Measurements from ENCODE around the gene LCP2.
"Not testable (repeated sequence)": the region's sequence is repeated elsewhere in the genome, so short reads cannot be mapped to it uniquely, and the experiment has no call there.

The LCP2 gene

DNA sequence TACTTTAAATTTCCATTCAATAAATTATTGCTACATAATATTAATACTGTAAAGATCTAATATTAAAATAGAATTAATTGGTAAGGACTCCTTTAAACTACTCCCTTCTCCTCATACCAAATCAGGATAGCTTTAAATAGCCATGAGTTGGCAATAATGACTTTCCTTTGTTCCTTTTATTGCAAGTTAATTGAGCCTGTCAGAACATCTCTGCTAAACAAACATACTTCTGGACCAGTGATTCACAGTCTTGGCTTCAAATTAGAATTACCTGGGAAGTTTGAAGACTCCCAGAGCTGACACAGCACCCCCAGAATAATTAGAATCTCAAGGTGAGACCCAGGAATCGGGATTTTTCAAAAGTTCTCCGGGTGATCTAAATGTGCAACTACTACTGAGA lies 46.1 kb downstream of the LCP2 start:
- no peak for DNase-seq (ENCODE audit: low read depth in 2 of 3, low spot score in 1 of 3)

DNA sequence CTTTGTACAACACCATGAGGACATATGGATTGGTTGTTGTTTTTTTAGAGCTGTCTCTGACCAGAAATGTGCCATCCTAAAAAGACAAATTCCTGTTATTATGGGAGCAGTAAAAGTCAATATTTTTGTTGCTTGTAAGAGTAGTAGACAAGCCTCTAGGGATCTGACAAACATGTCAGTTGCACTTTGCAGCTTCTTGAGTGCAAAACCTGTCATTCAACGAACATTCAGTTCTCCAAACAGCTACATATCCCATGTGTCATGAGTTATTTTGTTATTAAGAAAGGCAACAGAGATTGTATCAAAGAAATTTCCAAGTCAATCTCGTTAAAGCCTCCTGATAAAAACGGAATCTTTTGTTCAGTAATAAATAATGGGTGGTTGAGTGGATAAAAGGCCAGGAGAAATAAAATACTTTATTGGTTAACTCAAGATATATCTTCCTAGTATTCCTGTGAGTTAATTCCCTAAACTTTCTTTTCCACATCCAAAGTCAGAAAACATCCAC lies 46.7 kb downstream of the LCP2 start:
- no peak for DNase-seq (ENCODE audit: low read depth in 2 of 3, low spot score in 1 of 3)

DNA sequence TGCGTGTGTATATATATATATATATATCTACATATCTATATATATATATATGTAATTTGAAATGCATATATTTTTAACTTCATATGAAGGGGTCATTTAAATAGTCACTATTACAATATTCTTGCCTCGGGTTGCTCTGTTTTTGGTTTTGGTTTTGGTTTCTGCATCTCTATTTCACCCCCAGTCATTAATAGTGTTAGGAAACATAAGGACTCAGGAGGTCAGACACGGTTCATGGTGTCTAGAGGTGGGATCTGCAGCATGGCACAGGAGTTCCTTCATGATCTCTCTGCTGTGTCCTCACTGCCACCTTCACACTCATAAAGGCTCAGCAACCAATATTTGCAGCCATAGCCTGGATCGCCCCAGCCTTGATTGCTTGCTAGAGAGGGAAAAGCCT lies 48.2 kb downstream of the LCP2 start:
- DNase-seq (ENCODE audit: low read depth in 2 of 3, low spot score in 1 of 3) = no peak

DNA sequence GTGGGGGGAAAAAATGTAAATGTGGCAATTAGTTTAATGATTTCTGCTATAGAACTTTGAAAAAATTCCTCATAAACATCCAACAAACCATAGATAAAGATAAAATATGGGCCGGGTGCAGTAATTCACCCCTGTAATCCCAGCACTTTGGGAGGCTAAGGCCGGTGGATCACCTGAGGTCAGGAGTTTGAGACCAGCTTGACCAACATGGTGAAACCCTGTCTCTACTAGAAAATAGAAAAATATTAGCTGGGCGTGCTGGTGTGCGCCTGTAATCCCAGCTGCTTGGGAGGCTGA lies 48.7 kb downstream of the LCP2 start:
- DNase-seq (ENCODE audit: low read depth in 2 of 3, low spot score in 1 of 3) = not testable (repeated sequence)

DNA sequence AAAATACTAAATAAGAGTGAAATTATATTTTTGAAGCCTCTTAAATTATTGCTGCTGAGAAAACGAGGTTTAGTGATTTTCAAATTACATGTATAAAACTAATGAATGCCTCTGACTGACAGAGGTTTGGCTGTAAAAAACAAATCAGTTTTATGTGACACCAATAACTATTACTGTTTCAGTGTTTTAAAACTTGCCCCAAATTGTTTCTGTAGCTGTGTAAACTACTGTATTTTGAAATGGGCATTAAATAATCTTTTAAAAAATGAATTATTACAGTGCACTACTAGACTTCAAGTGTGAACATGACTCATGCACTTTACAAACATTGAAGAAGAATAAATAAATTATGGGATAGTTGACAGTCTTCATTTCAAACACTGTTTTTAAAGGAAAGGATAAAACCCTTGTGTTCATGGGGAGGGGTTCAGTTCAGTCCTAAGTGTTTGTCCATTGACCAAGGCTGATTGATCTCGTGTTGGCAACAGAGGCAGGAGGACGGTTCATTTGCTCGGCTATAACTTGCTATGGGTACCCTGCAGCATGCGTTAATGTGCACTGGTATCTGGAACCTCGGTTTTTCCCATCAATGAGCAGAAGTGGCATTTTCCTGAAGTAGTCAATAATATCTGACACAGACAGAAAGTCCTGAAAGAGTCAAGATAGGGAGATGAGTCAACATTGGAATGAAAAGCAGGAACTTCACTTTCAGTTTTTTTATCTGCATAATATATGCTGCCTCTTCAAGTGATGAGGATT lies 49.2 kb downstream of the LCP2 start:
- no peak for DNase-seq (ENCODE audit: low read depth in 2 of 3, low spot score in 1 of 3)

DNA sequence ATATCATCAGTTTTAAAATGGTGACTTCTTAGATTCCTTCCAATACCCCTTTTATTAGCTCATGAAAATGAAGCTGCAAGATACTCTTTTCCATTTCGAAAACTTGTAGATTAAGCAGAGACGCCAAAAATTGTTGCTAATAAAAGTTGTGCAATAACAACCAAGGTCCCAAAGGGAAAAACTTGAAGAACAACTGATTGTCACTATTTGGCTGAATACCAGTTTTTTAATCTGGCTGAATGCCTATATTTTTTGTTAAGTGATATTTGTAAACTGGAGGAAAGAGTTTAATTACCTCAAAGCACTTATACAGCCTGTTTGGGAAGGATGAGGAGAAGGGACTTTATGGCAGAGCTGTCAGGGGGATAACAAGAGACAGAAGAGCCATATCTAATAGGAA lies 50.2 kb downstream of the LCP2 start:
- no peak for DNase-seq (ENCODE audit: low read depth in 2 of 3, low spot score in 1 of 3)

DNA sequence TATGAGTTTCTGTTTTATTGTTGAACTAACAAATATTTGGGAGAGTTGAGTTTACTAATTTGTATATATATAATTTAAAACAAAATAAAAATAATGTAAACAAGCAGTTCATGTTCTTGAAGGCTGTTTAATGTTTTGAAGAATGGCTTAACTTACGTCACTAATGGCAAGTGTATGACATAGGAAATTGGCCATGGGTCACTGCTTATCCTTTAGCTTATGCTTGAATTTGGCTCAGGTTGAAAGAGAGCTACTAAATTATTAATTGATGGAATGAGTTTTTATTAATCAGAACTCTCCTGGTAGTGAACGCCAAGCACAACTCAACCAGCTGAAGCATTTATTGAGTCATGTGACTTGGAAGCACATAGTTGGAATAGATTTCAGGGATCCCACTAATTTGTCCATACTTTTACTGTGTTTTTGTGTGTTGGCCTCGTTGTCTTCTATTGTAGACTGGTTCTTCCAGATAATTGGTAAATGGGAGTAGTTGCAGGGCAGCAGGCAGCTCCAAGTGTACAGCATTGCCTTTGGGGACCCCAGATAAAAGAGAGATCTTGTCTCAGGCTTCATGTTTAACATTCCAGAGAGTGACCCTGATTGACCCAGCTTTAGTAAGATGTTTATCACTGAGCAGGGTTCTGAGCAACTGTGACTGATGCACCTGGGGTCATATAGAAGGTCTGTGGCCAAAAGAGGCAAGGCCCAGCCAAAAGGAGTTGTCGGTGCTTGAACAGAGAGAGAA lies 51.3 kb downstream of the LCP2 start:
- no peak for DNase-seq (ENCODE audit: low read depth in 2 of 3, low spot score in 1 of 3)

DNA sequence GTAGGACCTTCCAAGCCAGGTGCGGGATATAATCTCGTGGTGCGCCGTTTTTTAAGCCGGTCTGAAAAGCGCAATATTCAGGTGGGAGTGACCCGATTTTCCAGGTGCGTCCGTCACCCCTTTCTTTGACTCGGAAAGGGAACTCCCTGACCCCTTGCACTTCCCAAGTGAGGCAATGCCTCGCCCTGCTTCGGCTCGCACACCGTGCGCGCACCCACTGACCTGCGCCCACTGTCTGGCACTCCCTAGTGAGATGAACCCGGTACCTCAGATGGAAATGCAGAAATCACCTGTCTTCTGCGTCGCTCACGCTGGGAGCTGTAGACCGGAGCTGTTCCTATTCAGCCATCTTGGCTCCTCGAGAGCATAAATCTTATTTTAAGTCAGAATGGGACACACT lies 52.1 kb downstream of the LCP2 start:
- not testable (repeated sequence) for DNase-seq (ENCODE audit: low read depth in 2 of 3, low spot score in 1 of 3)

DNA sequence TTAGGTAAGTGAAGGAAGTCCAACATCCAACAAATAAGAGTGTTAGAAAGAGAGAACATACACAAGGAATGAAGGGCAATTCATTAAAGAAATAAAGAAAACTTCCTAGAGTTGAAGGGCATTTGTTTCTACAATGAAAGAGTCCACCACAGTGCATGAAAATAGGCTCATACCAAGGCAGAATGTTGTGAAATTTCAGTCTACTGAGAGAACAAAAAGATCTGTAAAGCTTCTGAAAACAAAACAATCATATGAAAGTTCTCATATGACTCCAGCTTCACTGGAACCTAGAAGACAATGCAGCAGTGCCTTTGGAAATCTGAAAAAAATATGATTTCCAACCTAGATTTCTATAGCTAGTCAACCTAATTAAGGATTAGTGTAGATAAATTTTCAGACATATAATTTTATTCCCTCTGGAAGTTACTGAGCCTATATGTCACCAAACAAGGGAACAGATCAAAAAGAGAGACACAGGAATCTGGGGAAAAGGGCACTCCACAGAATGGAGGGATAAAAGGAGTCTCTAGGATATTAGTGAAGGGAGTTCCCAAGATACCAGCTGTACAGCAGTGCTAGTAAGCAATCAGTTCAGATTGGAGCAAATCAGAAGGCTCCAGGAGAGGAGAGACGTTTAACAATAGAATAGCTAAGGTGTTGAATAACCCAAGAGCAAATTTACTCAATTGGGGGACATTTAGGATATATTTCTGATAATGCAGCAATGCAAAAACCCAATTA lies 59.0 kb downstream of the LCP2 start:
- DNase-seq (ENCODE audit: low read depth in 2 of 3, low spot score in 1 of 3) = no peak

DNA sequence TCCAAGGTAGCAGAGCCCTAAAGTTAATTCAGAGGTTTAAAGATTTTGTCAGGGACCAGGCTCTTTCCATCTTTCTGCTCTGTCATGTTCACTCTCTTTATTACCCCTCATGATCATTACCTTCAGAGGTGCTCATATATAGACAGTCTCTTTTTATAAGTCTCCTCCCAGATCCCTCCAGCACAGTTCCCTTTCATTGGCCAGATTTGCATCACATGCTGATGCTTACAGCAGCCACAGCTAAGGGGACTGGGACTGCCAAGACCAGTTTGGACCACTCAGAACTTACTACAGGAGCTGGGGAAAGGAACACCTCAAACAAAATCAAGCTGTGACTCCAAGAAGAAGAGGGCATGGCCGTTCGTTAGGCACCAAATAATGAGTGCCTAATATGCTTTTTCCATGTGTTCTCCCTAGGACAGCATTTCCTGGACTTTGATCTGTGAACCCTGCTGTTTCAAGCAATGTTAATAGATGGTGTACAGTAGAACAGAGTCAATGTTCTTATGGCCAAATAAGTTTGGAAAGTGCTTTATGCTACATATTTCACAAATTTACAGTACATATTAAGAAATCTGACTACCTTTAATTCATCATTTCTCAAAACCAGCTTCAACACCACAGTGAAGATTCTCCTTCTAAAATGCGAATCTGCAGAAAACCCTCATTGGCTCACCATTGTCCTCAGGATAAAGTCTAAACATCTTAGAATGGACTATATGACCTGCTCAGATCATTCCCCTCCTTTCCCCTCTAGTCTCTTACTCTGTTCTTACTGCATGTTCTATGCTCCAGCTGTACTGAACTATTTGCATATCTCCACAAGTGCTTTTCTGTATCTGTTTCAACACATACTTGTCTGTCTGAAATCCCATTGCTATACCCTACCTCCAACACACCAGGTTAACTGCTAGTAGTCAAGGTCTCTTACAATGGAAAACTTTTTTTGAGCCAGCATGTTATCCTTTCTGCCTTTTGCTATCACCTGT lies 61.4 kb downstream of the LCP2 start:
- DNase-seq (ENCODE audit: low read depth in 2 of 3, low spot score in 1 of 3) = no peak

DNA sequence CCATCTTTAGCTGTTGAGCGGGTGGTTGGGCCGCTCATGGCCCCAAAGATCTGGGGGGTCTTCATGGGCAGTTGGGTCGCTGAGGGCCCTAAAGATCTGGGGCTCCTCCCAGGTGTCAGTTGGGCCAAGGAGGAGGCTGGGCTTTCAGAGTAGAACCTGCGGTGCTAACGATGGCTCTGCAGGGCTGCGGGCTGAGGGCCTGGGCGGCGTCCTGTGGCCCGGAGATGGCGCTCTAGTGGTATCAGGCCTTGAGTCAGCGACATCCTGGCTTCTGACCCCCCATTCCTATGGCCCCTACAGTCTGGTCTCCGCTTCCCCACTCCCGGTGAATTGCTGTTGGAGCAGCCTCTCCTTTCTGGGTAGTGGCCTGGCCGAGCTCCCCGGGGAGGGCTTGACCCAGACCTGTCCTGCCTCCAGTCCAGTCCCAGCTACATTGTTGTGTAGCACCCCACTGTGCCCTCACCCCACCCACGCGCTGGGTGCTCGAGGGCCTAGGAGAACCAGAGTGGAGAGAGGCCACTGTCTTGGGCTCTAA lies 64.2 kb downstream of the LCP2 start:
- no peak for DNase-seq (ENCODE audit: low read depth in 2 of 3, low spot score in 1 of 3)

DNA sequence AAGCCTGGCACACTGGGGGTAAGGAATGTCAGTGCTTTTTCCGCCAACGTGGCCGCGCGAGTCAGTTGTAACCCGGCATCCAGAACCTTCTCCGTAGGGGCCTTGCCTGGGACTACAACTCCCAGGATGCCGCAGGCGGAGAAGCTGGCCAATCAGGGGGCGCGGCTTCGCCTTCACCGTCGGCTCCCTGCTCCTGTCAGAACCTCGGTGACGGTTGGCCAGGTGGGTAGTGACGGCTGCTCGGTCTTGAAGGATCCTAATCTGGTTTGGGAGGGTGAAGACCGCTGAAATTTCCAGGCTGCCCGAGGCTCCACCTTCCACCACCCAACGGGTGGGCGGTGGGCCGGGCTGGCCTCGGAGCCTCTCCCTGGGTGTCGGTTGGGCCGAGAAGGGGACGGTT lies 64.8 kb downstream of the LCP2 start, which contains the start of gene C5orf58:
C5orf58 (plus strand) TSS at position 200 of the 400 bp plus-strand sequence. CDS start 1,992 bp downstream, outside the sequence.
- DNase-seq (ENCODE audit: low read depth in 2 of 3, low spot score in 1 of 3) = no peak

DNA sequence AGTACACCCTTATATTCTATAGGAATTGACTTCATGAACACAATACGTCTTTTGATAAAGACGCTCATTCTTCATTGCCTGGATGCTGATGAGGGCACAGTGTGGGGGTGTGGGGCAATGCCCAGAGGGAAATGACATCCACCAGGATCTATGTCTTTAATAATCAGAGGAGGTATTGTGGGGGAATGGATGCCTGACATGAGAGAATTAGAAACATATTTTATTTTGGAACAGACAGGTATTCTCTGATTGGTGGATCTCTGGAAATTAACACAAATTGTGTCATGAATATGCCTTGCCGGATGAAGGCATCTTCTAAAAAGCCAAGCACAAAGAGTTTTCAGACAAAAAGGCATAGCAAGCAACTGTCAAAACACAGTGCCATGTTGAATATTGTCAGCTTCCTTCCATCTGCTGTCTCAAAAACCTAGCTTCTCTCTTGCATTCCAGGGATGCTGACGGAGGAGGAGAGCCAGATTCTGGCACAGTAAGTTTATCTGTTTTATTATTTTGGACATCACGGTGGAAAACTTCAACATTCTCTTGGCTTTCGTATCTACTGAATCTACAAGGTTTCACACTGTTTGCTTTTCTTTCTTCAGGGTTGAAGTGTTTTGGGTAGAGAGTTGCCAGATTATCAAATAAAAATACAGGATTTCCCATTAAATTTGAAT lies 68.7 kb downstream of the LCP2 start:
- DNase-seq (ENCODE audit: low read depth in 2 of 3, low spot score in 1 of 3) = no peak

DNA sequence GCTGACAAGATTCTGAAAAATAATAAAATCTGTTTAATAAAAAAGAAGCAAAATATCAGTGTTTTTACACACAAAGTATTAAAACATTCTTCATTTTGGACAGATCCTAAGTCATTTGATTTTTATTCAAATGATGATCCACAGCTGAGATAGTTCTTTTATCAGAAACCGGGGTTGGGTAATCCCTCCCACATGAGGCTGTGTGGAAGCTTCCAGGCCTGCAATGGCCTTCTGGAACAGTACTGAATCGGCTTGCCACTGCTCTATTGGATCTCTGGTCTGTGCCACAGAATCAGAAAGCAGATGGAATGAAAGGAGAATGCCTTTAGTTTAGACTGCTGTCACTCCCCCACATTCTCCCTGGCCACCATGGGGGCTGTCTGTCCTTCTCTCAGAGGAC lies 70.9 kb downstream of the LCP2 start:
- DNase-seq (ENCODE audit: low read depth in 2 of 3, low spot score in 1 of 3) = no peak

DNA sequence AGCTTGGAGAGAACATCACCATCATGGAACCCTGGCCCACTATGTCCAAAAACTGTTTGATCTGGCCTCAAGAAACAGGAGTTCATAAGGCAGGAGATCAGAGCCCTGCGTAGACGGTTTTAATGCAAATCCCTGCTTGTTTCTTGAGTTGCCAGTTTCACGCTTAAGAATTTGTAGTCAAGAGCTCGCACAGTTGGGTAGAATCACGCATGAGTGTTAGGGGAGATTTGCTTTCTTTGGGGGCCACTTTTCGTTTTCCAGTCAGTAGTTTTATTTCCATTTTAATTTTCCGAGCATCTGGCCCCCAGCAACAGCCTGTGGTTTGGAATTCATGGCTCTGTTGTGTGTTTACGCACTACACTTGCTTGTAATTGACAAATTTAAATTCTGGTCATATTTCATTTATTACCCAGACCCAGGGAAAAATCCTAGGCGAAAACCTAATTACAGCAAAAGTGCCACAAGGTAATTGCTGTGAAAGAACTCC lies 71.4 kb downstream of the LCP2 start:
- DNase-seq (ENCODE audit: low read depth in 2 of 3, low spot score in 1 of 3) = no peak

DNA sequence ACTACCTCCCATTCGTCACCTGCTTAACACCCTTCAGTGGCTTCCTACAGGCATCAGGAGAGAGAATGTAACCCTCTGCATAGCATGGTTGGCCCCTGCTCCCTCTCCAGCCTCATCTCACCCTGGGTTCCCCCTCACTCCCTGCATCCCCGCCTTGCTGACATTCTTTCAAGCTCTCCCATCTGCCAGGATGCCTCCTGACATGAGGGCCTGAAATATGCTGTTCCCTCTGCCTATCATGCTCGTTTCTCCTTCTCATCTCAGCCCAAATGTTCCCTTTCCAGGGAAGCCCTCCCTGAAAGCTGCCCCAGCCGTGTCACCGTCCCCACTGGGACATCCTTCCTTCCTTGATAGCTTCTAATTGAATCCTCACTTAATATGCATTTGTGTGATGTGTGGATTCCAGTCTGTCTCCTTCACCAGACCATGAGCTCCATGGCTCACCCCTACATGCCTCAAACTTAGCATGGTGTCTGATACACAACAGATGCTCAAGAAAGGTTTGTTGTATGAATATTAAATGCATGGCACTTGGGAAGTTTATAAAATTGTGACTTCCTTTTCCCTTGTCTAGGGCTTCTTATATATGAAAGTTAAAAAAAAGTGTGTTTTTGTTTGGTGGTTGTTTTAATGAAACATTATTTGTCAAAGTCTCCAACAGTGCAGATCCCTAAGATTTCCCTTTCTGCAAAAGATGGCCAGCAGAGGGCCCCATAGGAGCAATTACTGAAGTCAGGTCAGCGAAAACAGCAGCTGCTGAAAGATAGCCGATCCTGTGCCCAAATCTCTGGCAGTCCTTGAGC lies 72.0 kb downstream of the LCP2 start:
- peak; percentile 49 to 74 (median 68) for DNase-seq (ENCODE audit: low read depth in 2 of 3, low spot score in 1 of 3)

DNA sequence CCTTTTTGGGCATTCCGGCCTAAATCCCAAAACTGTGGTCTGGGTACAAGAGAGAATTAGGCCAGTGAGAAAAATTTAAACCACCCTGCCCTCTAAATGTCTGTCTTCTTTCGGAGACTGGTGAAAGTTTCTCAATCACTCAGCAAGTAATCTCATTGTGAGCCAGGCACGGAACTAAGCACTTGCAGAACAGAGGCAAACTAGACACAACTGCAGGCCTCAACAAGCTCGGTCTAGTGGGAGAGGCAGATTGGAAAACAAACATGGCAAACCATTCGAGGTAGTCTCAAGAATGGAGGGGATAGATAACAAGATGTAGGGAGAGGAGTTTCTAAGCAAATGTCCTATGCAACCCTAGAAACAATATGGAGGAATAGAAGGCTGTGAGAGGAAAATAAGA lies 73.7 kb downstream of the LCP2 start:
- no peak for DNase-seq (ENCODE audit: low read depth in 2 of 3, low spot score in 1 of 3)

DNA sequence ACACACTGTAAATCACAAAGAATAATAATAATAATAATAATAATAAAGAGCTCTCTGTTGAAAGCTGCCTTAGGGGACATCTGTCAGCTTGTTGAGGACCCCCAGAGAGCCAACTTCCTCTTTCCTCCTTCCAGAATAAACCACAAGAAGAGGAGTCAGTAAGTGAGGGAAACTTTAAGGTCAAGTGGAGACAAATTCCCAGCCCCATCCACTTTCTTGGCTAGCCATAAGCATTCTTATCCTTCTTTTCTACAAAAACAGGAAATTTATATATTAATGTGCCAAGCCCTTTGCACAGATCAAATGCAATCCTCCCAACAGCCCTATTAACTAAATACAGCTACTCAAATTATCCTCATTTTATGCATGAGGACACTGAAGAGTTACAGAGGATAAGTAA lies 74.2 kb downstream of the LCP2 start:
- DNase-seq (ENCODE audit: low read depth in 2 of 3, low spot score in 1 of 3) = no peak

DNA sequence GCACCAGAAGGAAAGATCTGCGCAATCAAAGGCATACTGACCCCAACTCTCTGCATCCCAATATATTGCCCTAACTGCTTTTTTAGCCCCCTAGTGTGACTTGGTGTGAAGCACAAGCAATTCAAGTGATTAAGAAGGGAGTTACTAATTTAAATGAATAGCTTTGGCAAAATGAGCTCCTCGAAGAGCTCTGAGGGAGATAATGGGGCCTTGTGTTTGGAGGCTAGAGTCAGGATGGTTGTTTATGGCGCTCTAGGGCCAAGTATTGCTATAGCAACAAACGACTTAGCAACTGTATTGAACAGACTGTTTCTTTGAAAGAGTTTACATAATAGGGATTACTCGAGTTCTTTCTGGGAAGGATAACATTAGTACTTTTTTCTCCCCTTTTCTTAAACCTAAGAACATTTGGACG lies 76.2 kb downstream of the LCP2 start:
- no peak for DNase-seq (ENCODE audit: low read depth in 2 of 3, low spot score in 1 of 3)

All from stimulated activated CD4-positive, alpha-beta T cell treated with anti-CD3 and anti-CD28 coated beads, Interleukin-12 subunit alpha, Interleukin-12 subunit beta, amount 100 ng/mL, for 48 hours (primary cell).